H1 (cell line): ENCODE data around the gene MYOM1.

Source experiments
- BCL11A ChIP-seq, 2 experiments: IDR thresholded peaks; one replicate each; pipeline ENCODE4 v1.6.1; 2011; ENCODE audit warnings: low read depth in 2 of 2, low read length in 2 of 2, mild to moderate bottlenecking in 2 of 2
- EZH2 ChIP-seq: fragments of 200-600 bp; sonication (generic); IDR thresholded peaks from 2 replicates; pipeline ENCODE4 v1.7.1; 2012; ENCODE audit warnings: low read depth, mild to moderate bottlenecking, moderate library complexity, low read length, inconsistent platforms; ENCODE audit not compliant: severe bottlenecking
- JUND ChIP-seq: IDR thresholded peaks from 2 replicates; pipeline ENCODE4 v1.6.1; 2011; ENCODE audit warnings: mild to moderate bottlenecking, improper control_type of control experiment, low read length
- POLR2AphosphoS5 ChIP-seq: IDR thresholded peaks from 2 replicates; pipeline ENCODE4 v1.6.1; 2011; ENCODE audit warnings: low read depth, low read length
- RAD21 ChIP-seq, 2 experiments: IDR thresholded peaks in 1 of 2; conservative IDR thresholded peaks in 1 of 2; 2 replicates each; pipeline ENCODE4 v1.6.1; 2011; ENCODE audit warnings: low read depth in 2 of 2, low read length in 2 of 2, improper control_type of control experiment in 1 of 2, inconsistent platforms in 1 of 2, mild to moderate bottlenecking in 1 of 2, moderate library complexity in 1 of 2
- SIX5 ChIP-seq: IDR thresholded peaks from 2 replicates; pipeline ENCODE4 v1.6.1; 2011; ENCODE audit warnings: mild to moderate bottlenecking, low read depth, low read length
- SP4 ChIP-seq: IDR thresholded peaks from 2 replicates; pipeline ENCODE4 v1.6.1; 2012; ENCODE audit warnings: low read length, inconsistent platforms
- TAF1 ChIP-seq: IDR thresholded peaks from 2 replicates; pipeline ENCODE4 v1.6.1; 2011; ENCODE audit warnings: mild to moderate bottlenecking, low read depth, low read length
- ZNF274 ChIP-seq: IDR thresholded peaks from 2 replicates; pipeline ENCODE4 v1.7.0; 2012; ENCODE audit warnings: low read length, borderline replicate concordance; ENCODE audit errors: extremely low read depth
- TF ChIP-seq, protein P1 (sequence below), 3 experiments: IDR thresholded peaks; 1 replicate in 2 of 3; 2 replicates in 1 of 3; pipeline versions ENCODE4 v1.5.1 to v1.6.1; 2011; ENCODE audit warnings: low read length in 3 of 3, mild to moderate bottlenecking in 3 of 3, inconsistent platforms in 2 of 3, low read depth in 1 of 3, moderate library complexity in 1 of 3; ENCODE audit not compliant: insufficient read depth in 1 of 3; ENCODE audit errors: control extremely low read depth in 1 of 3

DNA sequence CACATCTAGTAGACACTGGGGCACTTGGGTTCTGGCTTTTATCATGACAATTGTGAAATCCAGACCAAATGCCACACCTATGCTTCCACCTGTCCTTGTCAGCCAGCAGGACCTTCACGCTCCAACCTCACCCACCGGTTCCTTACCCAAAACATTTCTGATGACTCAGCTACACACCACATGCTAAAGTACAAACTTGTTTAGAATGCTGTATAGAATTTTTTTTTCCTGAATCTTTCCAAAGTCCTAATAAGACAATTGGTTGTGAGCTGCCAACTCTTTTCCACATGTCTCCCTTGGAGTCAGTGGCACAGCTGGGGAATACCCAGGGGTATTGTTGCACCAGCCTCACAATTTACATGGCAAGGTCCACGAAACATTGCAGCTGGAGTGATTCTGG, 131.3 kb downstream of the MYOM1 start:
- TF ChIP-seq, protein P1, sequence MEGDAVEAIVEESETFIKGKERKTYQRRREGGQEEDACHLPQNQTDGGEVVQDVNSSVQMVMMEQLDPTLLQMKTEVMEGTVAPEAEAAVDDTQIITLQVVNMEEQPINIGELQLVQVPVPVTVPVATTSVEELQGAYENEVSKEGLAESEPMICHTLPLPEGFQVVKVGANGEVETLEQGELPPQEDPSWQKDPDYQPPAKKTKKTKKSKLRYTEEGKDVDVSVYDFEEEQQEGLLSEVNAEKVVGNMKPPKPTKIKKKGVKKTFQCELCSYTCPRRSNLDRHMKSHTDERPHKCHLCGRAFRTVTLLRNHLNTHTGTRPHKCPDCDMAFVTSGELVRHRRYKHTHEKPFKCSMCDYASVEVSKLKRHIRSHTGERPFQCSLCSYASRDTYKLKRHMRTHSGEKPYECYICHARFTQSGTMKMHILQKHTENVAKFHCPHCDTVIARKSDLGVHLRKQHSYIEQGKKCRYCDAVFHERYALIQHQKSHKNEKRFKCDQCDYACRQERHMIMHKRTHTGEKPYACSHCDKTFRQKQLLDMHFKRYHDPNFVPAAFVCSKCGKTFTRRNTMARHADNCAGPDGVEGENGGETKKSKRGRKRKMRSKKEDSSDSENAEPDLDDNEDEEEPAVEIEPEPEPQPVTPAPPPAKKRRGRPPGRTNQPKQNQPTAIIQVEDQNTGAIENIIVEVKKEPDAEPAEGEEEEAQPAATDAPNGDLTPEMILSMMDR (IDR thresholded peaks at IDR 0.05; ENCODE audit: control extremely low read depth in 1 of 3, insufficient read depth in 1 of 3, low read depth in 1 of 3, low read length in 3 of 3) = no peak
- TF ChIP-seq EZH2 (no peak), BCL11A (IDR thresholded peaks at IDR 0.05; ENCODE audit: low read depth in 2 of 2, low read length in 2 of 2) (no peak), RAD21 (IDR thresholded peaks at IDR 0.05 in 1 of 2, conservative IDR thresholded peaks at IDR 0.05 in 1 of 2; ENCODE audit: low read depth in 2 of 2, low read length in 2 of 2) (no peak), POLR2AphosphoS5 (no peak), ZNF274 (no peak), TAF1 (no peak), SP4 (no peak), SIX5 (no peak), JUND (no peak)
